ENCODE results near the gene BLACAT1.

- TF ChIP-seq CTCF (IDR thresholded peaks at IDR 0.05; ENCODE audit: insufficient read depth, low read length) (no peak), POLR2AphosphoS5 (IDR thresholded peaks at IDR 0.05; ENCODE audit: low read depth) (no peak), GABPA (IDR thresholded peaks at IDR 0.05; ENCODE audit: low read depth) (no peak), SPI1 (IDR thresholded peaks at IDR 0.05; ENCODE audit: borderline replicate concordance, low read depth) (no peak), REST (IDR thresholded peaks at IDR 0.05; ENCODE audit: insufficient replicate concordance, low read depth) (no peak)
These were observed 41.5 kb upstream of the BLACAT1 start for GRCh38 chr1:205497351-205497750.

Data from HL-60 (cell line).